Activated CD8-positive, alpha-beta memory T cell treated with anti-CD3 and anti-CD28 coated beads, Interleukin-2, amount 10 ng/mL, durations not matched to agents 7 days and 5 days (primary cell): ENCODE results near the gene DSTYK. TPM values are rescaled to one million over a fixed set of nuclear protein-coding genes. Genes with fewer than 3 reads are reported as not detected.

Source experiments
- ATAC-seq: fragments of 150-1000 bp; cut with Tn5 transposase; one replicate; pipeline ENCODE4 v1.10.0; 2021; ENCODE audit warnings: moderate library complexity
- CTCF ChIA-PET: fragments of 350-600 bp; sonication (Branson Sonifier 250); formaldehyde crosslinking; loops from one replicate; lab custom pipeline; 2021; ENCODE audit warnings: antibody characterized with exemption; lab: Charles Lee
- DNase-seq: peaks from one replicate; pipeline ENCODE4 v3.0.0-alpha.2; 2020
- H3K27ac Mint-ChIP-seq: one replicate; pipeline ENCODE4 v1.8.0; 2021; ENCODE audit warnings: mild to moderate bottlenecking, mixed read lengths
- H3K27me3 Mint-ChIP-seq: one replicate; pipeline ENCODE4 v1.8.0; 2021; ENCODE audit warnings: mixed read lengths
- H3K36me3 Mint-ChIP-seq: one replicate; pipeline ENCODE4 v1.8.0; 2021; ENCODE audit warnings: mild to moderate bottlenecking, mixed read lengths
- H3K4me1 Mint-ChIP-seq: one replicate; pipeline ENCODE4 v1.8.0; 2021; ENCODE audit warnings: mixed read lengths
- H3K4me3 Mint-ChIP-seq: one replicate; pipeline ENCODE4 v1.8.0; 2021; ENCODE audit warnings: mild to moderate bottlenecking, moderate library complexity, mixed read lengths
- H3K9me3 Mint-ChIP-seq: one replicate; pipeline ENCODE4 v1.8.0; 2022; ENCODE audit warnings: low read depth, mixed read lengths
- total RNA-seq, 2 experiments: library from RNA; stranded (reverse); gene quantifications; one replicate each; pipeline ENCODE4 v1.2.3, GENCODE V29; 2021

Gene DSTYK, protein sequence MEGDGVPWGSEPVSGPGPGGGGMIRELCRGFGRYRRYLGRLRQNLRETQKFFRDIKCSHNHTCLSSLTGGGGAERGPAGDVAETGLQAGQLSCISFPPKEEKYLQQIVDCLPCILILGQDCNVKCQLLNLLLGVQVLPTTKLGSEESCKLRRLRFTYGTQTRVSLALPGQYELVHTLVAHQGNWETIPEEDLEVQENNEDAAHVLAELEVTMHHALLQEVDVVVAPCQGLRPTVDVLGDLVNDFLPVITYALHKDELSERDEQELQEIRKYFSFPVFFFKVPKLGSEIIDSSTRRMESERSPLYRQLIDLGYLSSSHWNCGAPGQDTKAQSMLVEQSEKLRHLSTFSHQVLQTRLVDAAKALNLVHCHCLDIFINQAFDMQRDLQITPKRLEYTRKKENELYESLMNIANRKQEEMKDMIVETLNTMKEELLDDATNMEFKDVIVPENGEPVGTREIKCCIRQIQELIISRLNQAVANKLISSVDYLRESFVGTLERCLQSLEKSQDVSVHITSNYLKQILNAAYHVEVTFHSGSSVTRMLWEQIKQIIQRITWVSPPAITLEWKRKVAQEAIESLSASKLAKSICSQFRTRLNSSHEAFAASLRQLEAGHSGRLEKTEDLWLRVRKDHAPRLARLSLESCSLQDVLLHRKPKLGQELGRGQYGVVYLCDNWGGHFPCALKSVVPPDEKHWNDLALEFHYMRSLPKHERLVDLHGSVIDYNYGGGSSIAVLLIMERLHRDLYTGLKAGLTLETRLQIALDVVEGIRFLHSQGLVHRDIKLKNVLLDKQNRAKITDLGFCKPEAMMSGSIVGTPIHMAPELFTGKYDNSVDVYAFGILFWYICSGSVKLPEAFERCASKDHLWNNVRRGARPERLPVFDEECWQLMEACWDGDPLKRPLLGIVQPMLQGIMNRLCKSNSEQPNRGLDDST
- 10 to 100 TPM in 1 of 2 experiments, 1 to 10 TPM in 1; 8.7 to 11.6 TPM for total RNA-seq

DNA sequence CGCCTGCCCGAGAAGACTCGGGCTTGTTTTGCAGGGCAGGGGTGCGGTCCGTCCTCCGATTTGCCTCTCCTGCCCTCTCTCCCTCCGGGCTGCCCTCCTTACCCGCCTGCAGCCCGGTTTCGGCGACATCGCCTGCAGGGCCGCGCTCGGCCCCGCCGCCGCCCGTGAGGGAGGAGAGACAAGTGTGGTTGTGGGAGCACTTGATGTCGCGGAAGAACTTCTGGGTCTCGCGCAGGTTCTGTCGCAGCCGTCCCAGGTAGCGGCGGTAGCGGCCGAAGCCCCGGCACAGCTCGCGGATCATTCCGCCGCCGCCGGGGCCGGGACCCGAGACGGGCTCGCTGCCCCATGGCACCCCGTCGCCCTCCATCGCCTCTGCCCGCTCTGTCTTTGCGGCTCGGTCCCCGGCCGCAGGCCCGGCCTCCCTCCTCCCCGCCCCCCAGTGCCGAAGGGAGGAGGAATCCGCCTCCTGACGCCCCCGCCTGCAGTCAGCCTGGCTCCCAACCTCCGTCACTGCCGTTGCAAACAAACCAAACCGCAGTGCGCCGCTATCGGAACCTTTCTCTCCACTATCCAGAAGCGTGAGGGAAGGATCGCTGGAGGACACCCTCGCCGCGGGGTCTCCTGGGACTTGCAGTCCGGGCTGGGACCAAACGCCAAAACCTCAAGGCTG is at the start of gene DSTYK:
TSS of gene DSTYK (minus strand) at position 534 of the 670 bp plus-strand sequence. CDS start at position 367, 167 bp downstream.
- DNase-seq, result peak; percentile 95
- peak; percentile 90 for ATAC-seq
- H3K4me1 Mint-ChIP-seq, result peaks cover 50% of the 10 kb centered on the region
- no peaks in the 10 kb centered on the region for H3K27me3 Mint-ChIP-seq
- no peaks in the 10 kb centered on the region for H3K36me3 Mint-ChIP-seq
- no peaks in the 10 kb centered on the region for H3K9me3 Mint-ChIP-seq
- peak within 1 kb of the TSS; percentile 89 for H3K4me3 Mint-ChIP-seq
- CTCF ChIA-PET, result interaction anchor here (1.0 to 2.5 kb wide), 4 partner anchors 12 to 90 kb away, joined by 4 to 14 read pairs (median 10); partner anchors contain the start of genes RBBP5 and TMCC2
- peak within 1 kb of the TSS; percentile 88 for H3K27ac Mint-ChIP-seq

DNA sequence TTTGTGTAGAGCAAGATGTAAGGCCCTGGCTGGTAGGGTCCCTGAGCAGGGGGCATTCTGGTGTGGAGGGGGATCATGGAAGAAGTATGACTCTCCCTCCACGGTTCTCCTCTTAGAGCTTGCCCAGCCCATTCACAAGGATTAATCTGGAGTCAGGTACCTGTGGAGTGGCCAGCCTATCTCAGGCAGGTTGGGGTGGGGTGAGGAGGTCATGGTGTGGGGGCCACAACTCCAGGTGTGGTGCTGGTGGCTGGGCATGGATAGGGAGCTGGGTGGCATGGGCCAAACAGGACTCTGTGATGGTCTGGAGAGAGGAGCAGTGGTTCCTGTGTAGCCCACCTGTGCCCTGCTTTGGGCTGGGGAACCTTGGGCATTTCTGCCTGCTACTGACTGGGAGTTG is 48.5 kb upstream of the DSTYK start:
- no peaks in the 10 kb centered on the region for H3K36me3 Mint-ChIP-seq
- no peak overlapping the region for H3K4me3 Mint-ChIP-seq
- H3K27me3 Mint-ChIP-seq, result no peaks in the 10 kb centered on the region
- H3K27ac Mint-ChIP-seq, result no peak overlapping the region
- H3K4me1 Mint-ChIP-seq, result peaks cover 21% of the 10 kb centered on the region
- CTCF ChIA-PET, result interaction anchor here (0.9 to 16.4 kb wide), 9 partner anchors 9 to 271 kb away, joined by 3 to 207 read pairs (median 5); partner anchors contain the start of gene TMCC2
- ATAC-seq (no peak), DNase-seq (no peak)
- H3K9me3 Mint-ChIP-seq, result no peaks in the 10 kb centered on the region

DNA sequence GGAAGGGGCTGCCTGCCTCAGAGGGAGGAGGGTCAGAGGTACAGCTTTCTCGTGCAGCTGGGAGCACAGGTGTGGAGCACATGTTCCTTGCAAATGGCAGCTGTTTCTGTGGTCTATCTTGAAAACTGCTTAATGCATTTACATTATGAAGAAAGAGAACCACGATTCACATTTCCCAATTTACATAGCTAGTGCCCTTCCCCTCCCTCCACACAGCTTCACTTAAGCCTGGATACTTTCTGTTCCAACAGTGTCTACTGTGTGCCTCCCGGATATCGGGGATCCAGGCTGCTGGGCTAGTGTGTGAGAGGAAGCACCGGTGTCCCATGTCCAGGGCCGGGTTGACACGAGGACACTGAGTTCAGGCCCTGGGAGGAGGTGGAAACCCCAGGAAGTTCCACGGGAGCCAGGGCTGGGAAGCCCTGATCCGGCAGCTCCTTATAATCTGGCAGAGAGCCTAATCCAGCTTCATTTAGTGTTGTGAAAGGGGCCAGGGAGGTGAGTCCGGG is 47.9 kb upstream of the DSTYK start:
- DNase-seq (no peak), ATAC-seq (no peak)
- CTCF ChIA-PET, result interaction anchor here (1.0 to 16.4 kb wide), 7 partner anchors 9 to 270 kb away, joined by 3 to 207 read pairs (median 5); partner anchors contain the start of gene TMCC2
- H3K9me3 Mint-ChIP-seq, result no peaks in the 10 kb centered on the region
- H3K4me1 Mint-ChIP-seq, result peaks cover 21% of the 10 kb centered on the region
- H3K36me3 Mint-ChIP-seq, result no peaks in the 10 kb centered on the region
- H3K4me3 Mint-ChIP-seq, result no peak overlapping the region
- H3K27ac Mint-ChIP-seq, result no peak overlapping the region
- H3K27me3 Mint-ChIP-seq, result no peaks in the 10 kb centered on the region

DNA sequence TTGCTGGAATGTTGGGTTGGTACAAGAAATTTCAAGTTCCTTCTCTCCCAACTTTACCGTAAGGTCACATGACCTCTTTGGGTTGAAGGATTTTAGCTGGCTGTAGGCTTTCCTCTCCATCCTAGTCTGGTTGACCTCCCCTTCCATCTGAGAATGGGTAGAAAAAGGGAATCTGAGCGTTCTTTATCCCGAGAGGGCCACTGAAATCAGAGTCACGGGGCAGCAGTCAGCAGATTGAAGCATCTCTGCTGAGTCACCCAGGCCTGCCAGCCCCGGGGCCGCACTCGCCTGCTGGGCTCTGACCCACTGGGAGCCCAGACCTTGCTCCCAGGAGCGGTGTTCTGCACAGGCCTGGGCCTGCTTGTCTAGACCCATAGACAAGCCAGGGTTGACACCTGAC is 47.2 kb upstream of the DSTYK start:
- DNase-seq (no peak), ATAC-seq (no peak)
- no peaks in the 10 kb centered on the region for H3K9me3 Mint-ChIP-seq
- no peak overlapping the region for H3K4me3 Mint-ChIP-seq
- H3K27ac Mint-ChIP-seq, result no peak overlapping the region
- H3K4me1 Mint-ChIP-seq, result peaks cover 21% of the 10 kb centered on the region
- CTCF ChIA-PET, result interaction anchor here (1.0 to 16.4 kb wide), 5 partner anchors 14 to 269 kb away, joined by 4 to 207 read pairs (median 5); partner anchors contain the start of gene TMCC2
- no peaks in the 10 kb centered on the region for H3K27me3 Mint-ChIP-seq
- no peaks in the 10 kb centered on the region for H3K36me3 Mint-ChIP-seq

DNA sequence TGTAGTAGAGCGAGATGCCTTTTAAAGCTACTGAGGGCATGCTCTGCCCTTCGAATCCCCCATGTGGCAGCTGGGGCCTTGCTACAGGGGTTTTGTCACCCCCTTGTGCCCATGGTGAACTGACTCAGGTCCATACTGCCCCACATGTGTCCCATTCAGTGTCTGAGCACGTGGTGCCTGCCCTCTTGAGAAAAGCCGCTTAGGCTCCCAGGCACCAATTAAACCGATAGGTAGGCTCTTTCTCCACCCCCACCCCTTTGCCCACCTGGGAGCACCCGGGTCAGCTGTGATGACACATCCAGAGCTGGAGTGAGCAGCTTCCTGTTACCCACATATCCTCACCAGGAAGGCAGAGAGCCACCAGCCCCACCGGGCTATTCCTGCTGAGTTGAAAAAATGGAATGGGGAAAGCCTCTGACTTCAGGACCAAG is 46.8 kb upstream of the DSTYK start:
- H3K27ac Mint-ChIP-seq, result no peak overlapping the region
- CTCF ChIA-PET, result interaction anchor here (1.6 to 16.4 kb wide), 6 partner anchors 14 to 269 kb away, joined by 5 to 207 read pairs (median 36); partner anchors contain the start of gene TMCC2
- no peaks in the 10 kb centered on the region for H3K27me3 Mint-ChIP-seq
- DNase-seq (no peak), ATAC-seq (no peak)
- peaks cover 19% of the 10 kb centered on the region for H3K4me1 Mint-ChIP-seq
- no peaks in the 10 kb centered on the region for H3K9me3 Mint-ChIP-seq
- no peak overlapping the region for H3K4me3 Mint-ChIP-seq
- no peaks in the 10 kb centered on the region for H3K36me3 Mint-ChIP-seq

DNA sequence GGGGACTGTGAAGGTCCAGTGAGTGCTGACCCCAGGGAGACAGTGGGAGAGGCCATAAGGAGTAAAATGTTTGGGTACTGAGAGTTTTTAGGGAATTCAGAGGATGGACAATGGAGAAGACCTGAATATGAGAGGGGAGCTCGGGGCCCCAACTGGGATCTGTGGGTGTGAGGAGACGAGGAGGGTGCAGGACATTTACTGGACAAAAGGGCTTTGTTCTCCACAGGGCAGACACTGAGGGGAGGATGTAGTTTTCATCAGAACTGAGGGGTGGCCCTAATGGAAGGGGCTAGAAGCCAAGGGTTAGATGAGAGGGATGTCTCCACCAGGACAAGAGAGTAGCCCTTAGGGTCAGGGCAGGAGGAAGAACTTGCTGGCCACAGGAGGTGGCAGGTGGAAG is 46.2 kb upstream of the DSTYK start:
- CTCF ChIA-PET, result interaction anchor here (1.4 to 16.4 kb wide), 8 partner anchors 15 to 284 kb away, joined by 5 to 207 read pairs (median 26); partner anchors contain the start of gene TMCC2
- ATAC-seq (no peak), DNase-seq (no peak)
- no peaks in the 10 kb centered on the region for H3K27me3 Mint-ChIP-seq
- H3K27ac Mint-ChIP-seq, result no peak overlapping the region
- no peaks in the 10 kb centered on the region for H3K9me3 Mint-ChIP-seq
- no peaks in the 10 kb centered on the region for H3K36me3 Mint-ChIP-seq
- no peak overlapping the region for H3K4me3 Mint-ChIP-seq
- peaks cover 14% of the 10 kb centered on the region for H3K4me1 Mint-ChIP-seq

DNA sequence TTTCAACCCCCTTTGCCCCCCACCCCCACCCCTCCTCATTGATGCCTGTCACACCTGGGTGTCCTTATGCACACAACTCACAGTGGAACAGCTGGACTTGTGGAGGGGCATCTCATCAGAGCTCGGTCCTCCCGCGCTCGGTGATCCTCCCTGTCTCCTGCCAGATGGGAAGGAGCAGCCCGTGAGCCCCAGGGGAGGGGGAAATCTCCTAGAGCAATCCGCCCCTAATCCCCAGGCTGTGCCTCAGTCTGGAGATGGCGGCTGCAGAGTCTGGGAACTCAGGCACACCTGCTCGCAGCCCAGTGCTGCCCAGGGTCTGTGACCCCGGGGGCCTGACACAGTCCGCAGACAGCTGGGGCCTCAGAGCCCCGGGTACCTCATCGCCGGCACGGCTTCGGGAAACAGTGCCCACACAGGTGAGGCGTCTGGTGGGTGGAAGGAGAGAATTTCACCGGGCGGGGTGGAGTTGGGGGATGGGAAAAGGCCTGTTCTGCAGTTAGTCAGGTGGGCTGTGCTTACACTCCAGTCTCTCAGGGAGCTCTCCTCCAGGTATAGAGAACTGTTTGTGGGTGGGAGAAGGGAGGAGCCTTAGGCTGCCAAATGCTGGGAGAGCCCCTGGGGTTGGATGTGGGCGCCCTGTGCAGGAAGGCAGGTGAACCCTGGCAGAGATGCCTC is 45.6 kb upstream of the DSTYK start:
- Mint-ChIP-seq H3K9me3 (no peaks in the 10 kb centered on the region), H3K4me1 (peaks cover 9% of the 10 kb centered on the region), H3K27me3 (no peaks in the 10 kb centered on the region), H3K4me3 (no peak overlapping the region), H3K27ac (no peak overlapping the region), H3K36me3 (no peaks in the 10 kb centered on the region)
- DNase-seq, result no peak
- no peak for ATAC-seq
- CTCF ChIA-PET, result interaction anchor here (0.7 to 16.4 kb wide), 40 partner anchors 10 to 465 kb away, joined by 3 to 207 read pairs (median 6); partner anchors contain the start of genes NUAK2, RBBP5 and TMCC2

DNA sequence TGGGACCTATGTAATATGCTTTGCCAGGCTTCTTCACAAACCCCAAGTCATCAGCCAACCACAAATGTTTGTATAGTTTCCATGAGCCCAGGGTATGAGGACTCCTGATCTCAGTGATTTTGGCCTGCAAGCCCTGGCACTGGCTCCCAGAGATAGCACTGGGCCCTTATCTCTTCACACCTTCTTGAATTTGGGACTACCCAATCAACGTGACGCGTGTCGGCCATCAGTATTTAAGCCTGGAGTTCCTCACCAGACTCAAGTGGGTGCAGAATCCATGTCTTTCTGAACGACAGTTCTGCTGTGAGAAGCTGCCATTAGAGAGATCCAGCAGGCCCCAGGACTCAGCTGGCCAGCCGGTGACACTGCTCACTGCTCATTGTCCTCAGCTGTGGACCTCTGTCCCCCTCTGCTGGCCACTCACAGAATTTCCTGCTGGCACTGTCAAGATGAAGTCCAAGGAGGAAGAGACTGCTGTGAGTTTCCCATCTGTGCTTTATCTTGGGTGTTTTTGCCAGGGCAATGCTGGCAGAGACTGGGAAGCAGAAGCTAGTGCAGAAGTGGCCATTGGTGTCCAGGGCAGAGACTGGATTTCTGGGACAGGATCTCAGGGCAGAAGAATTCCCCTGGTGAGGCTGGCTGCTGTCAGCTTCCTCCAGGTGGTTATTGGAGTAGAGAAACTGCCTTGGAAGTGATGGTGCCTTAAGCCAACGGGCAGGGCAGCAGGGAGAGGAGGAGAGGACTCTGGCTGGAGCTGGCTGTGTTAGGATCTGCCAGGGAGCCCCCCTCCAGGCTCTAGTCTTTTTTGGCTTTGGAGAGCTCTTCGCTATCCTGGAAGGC is 44.7 kb upstream of the DSTYK start:
- Mint-ChIP-seq H3K4me3 (no peak overlapping the region), H3K9me3 (no peaks in the 10 kb centered on the region), H3K4me1 (peaks cover under 1% of the 10 kb centered on the region), H3K27ac (no peak overlapping the region), H3K36me3 (no peaks in the 10 kb centered on the region), H3K27me3 (peaks cover 2% of the 10 kb centered on the region)
- DNase-seq (peak; percentile 89), ATAC-seq (peak; percentile 97)
- CTCF ChIA-PET, result interaction anchor here (0.6 to 16.4 kb wide), 58 partner anchors 9 to 1625 kb away, joined by 3 to 207 read pairs (median 4); partner anchors contain the start of genes NUAK2, RBBP5 and TMCC2

DNA sequence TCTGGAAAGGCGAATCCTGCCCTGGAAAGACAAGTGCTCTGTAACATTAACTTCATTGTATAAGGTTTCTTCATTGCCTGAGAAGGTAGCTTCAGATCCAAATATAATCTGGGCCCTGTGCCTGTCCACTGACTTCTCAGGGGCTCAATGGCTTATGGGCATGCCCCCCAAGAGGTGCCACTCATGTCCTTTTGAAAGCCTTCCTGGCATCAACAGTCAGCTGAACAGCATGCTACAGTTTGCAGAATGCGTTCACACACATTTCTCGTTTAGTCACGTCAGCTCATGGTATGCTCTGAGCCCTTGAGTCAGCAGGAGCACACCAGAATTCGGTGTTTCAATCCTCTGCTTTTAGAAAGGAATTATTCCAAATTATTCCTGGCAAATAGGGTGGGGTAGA is 40.1 kb upstream of the DSTYK start:
- no peaks in the 10 kb centered on the region for H3K9me3 Mint-ChIP-seq
- no peak overlapping the region for H3K4me3 Mint-ChIP-seq
- peaks cover 11% of the 10 kb centered on the region for H3K4me1 Mint-ChIP-seq
- DNase-seq (no peak), ATAC-seq (no peak)
- H3K36me3 Mint-ChIP-seq, result no peaks in the 10 kb centered on the region
- peaks cover 2% of the 10 kb centered on the region for H3K27me3 Mint-ChIP-seq
- CTCF ChIA-PET, result interaction anchor here (0.7 to 16.4 kb wide), 5 partner anchors 11 to 262 kb away, joined by 3 to 207 read pairs (median 3); partner anchors contain the start of gene TMCC2
- H3K27ac Mint-ChIP-seq, result no peak overlapping the region

DNA sequence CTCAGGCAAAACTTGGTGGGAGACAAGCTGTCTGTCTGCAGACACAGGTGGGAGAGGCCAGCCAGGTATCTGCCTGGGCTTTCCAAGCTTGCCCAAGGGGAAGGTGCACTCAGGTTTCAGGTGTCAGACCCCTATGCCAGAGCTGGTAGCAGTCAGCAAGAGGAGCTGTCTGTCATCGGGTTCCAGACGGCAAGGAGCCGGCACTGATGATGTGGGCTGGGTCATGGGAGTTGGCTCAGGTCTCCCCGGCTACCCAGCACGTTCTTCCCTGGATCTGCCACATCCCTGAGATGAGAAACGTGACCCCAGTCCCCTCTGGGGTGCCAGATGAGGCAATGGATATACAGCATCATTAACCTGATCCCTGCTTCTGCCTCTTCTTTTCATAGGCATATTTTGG is 39.2 kb upstream of the DSTYK start:
- no peak overlapping the region for H3K27ac Mint-ChIP-seq
- H3K36me3 Mint-ChIP-seq, result no peaks in the 10 kb centered on the region
- H3K4me3 Mint-ChIP-seq, result no peak overlapping the region
- no peaks in the 10 kb centered on the region for H3K9me3 Mint-ChIP-seq
- DNase-seq, result no peak
- H3K27me3 Mint-ChIP-seq, result peaks cover 2% of the 10 kb centered on the region
- CTCF ChIA-PET, result interaction anchor here (0.9 to 16.4 kb wide), 5 partner anchors 9 to 275 kb away, joined by 3 to 207 read pairs (median 4); partner anchors contain the start of gene TMCC2
- peaks cover 19% of the 10 kb centered on the region for H3K4me1 Mint-ChIP-seq
- ATAC-seq, result no peak

DNA sequence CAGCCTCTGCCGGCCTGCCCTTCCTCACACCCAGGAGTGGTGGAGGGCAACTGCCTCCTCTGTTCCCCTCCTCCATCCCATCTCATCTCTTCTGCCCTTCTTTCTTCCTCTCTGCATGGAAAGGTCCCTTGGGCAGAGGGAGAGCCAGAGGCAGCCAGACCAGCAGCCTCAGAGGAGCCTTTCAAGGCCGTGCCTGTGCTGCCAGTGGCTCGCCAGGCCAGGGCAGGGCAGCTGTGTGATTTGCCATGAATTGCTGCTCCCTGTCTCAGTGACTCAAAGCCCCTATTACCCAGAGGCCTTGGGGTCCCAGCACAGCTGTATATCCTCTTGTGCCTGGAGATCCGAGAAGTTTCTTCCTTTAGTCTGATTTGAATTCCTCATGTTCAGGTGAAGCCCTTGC is 38.1 kb upstream of the DSTYK start:
- Mint-ChIP-seq H3K9me3 (no peaks in the 10 kb centered on the region), H3K4me1 (peaks cover 19% of the 10 kb centered on the region), H3K4me3 (no peak overlapping the region), H3K36me3 (no peaks in the 10 kb centered on the region), H3K27ac (no peak overlapping the region), H3K27me3 (peaks cover 2% of the 10 kb centered on the region)
- no peak for DNase-seq
- CTCF ChIA-PET, result interaction anchor here (1.0 to 16.4 kb wide), 4 partner anchors 20 to 274 kb away, joined by 3 to 207 read pairs (median 4); partner anchors contain the start of gene TMCC2
- ATAC-seq, result no peak
